SK-N-SH (cell line): ENCODE measurements around the gene PFKP. TPM values are rescaled to one million over a fixed set of nuclear protein-coding genes. Genes with fewer than 3 reads are reported as not detected.

Source experiments
- CTCF ChIA-PET: fragments of 300-600, 350-600 bp; formaldehyde crosslinking; extraction: SDS; loops from one replicate; lab custom pipeline; 2021; lab: Yijun Ruan, JAX
- POLR2A ChIA-PET: fragments of 350-600 bp; sonication (Branson Sonifier 250); formaldehyde crosslinking; extraction: SDS; loops from one replicate; lab custom pipeline; 2020; ENCODE audit warnings: antibody characterized with exemption, inconsistent platforms; lab: Yijun Ruan, JAX
- DNase-seq: peaks from one replicate; pipeline ENCODE4 v3.0.0; 2012
- H2AFZ ChIP-seq: fragments of 200-600 bp; sonication (generic); 2 replicates; pipeline ENCODE4 v1.8.1; 2016; ENCODE audit warnings: antibody characterized with exemption, mild to moderate bottlenecking, low read depth
- H3F3A ChIP-seq: fragments of 200-600 bp; sonication (generic); replicated peaks from 2 replicates; pipeline ENCODE3; 2016; ENCODE audit warnings: antibody characterized with exemption, mild to moderate bottlenecking; ENCODE audit not compliant: insufficient read depth
- H3K27ac ChIP-seq, 2 experiments: fragments of 200-500 bp in 1 of 2; fragments of 200-600 bp in 1 of 2; sonication (Bioruptor generic) in 1 of 2; sonication (generic), shearing (Covaris generic) in 1 of 2; 2 replicates each; pipeline versions ENCODE4 v1.5.1 to v1.6.1; 2014 to 2016; ENCODE audit warnings: low read depth in 2 of 2, inconsistent platforms in 1 of 2, low read length in 1 of 2, mild to moderate bottlenecking in 1 of 2, mixed read lengths in 1 of 2
- H3K27me3 ChIP-seq: fragments of 200-600 bp; sonication (generic), shearing (Covaris generic); 2 replicates; pipeline ENCODE4 v1.6.1; 2016; ENCODE audit warnings: mixed run types; ENCODE audit not compliant: insufficient read depth
- H3K36me3 ChIP-seq, 2 experiments: fragments of 200-500 bp in 1 of 2; fragments of 200-600 bp in 1 of 2; sonication (Bioruptor generic) in 1 of 2; sonication (generic) in 1 of 2; replicated peaks in 1 of 2; 2 replicates each; pipeline versions ENCODE3 to v1.5.1; 2014 to 2016; ENCODE audit warnings: low read length in 1 of 2, mild to moderate bottlenecking in 1 of 2; ENCODE audit not compliant: insufficient read depth in 2 of 2, control insufficient read depth in 1 of 2
- H3K4me1 ChIP-seq, 2 experiments: fragments of 200-500 bp in 1 of 2; fragments of 200-600 bp in 1 of 2; sonication (Bioruptor generic) in 1 of 2; sonication (generic), shearing (Covaris generic) in 1 of 2; 2 replicates each; pipeline versions ENCODE4 v1.5.1 to v1.6.1; 2014 to 2016; ENCODE audit warnings: low read depth in 1 of 2, low read length in 1 of 2, mixed run types in 1 of 2; ENCODE audit not compliant: insufficient read depth in 2 of 2, control insufficient read depth in 1 of 2
- H3K4me2 ChIP-seq: fragments of 200-600 bp; sonication (generic), shearing (Covaris generic); 2 replicates; pipeline ENCODE4 v1.6.1; 2017; ENCODE audit warnings: mixed run types
- H3K4me3 ChIP-seq, 2 experiments: fragments of 200-500 bp in 1 of 2; fragments of 200-600 bp in 1 of 2; sonication (Bioruptor generic) in 1 of 2; sonication (generic), shearing (Covaris generic) in 1 of 2; 2 replicates each; pipeline versions ENCODE4 v1.5.1 to v1.8.1; 2014 to 2016; ENCODE audit warnings: low read depth in 2 of 2, inconsistent platforms in 1 of 2, low read length in 1 of 2, mild to moderate bottlenecking in 1 of 2, mixed read lengths in 1 of 2, moderate library complexity in 1 of 2
- H3K79me2 ChIP-seq: fragments of 200-600 bp; sonication (generic); 2 replicates; pipeline ENCODE4 v1.8.1; 2017; ENCODE audit warnings: mild to moderate bottlenecking; ENCODE audit not compliant: insufficient read depth
- H3K9ac ChIP-seq: fragments of 200-600 bp; sonication (generic); 2 replicates; pipeline ENCODE4 v1.6.1; 2017; ENCODE audit warnings: mixed run types
- H3K9me2 ChIP-seq: fragments of 200-600 bp; sonication (generic); 2 replicates; pipeline ENCODE4 v1.6.1; 2017; ENCODE audit warnings: mixed run types
- H3K9me3 ChIP-seq: fragments of 200-600 bp; sonication (generic); 2 replicates; pipeline ENCODE4 v1.6.1; 2017; ENCODE audit warnings: mixed run types, mild to moderate bottlenecking, moderate library complexity
- H4K20me1 ChIP-seq: fragments of 200-600 bp; sonication (generic); 2 replicates; pipeline ENCODE4 v1.6.1; 2017; ENCODE audit warnings: mild to moderate bottlenecking, mixed run types; ENCODE audit not compliant: insufficient read depth
- CTCF ChIP-seq: fragments of 200-600 bp; sonication (generic); IDR thresholded peaks from 2 replicates; pipeline ENCODE4 v1.6.1; 2017; ENCODE audit warnings: antibody characterized with exemption, mild to moderate bottlenecking, moderate library complexity
- EP300 ChIP-seq, 2 experiments: IDR thresholded peaks; 2 replicates each; pipeline versions ENCODE4 v1.4.0 to v1.6.1; 2012; ENCODE audit warnings: borderline replicate concordance in 1 of 2, low read depth in 1 of 2, low read length in 1 of 2
- EZH2phosphoT487 ChIP-seq: fragments of 200-600 bp; sonication (generic); IDR thresholded peaks from 2 replicates; pipeline ENCODE4 v1.6.1; 2017; ENCODE audit warnings: low read depth, mixed run types, mild to moderate bottlenecking, antibody characterized with exemption, moderate library complexity, borderline replicate concordance
- FOXM1 ChIP-seq: IDR thresholded peaks from 2 replicates; pipeline ENCODE4 v1.4.0; 2012; ENCODE audit warnings: low read depth, mild to moderate bottlenecking
- GATA2 ChIP-seq: sonication (generic); formaldehyde crosslinking; IDR thresholded peaks from 2 replicates; pipeline ENCODE4 v1.5.0; 2020; ENCODE audit warnings: mild to moderate bottlenecking, missing genetic modification reagents
- MEF2A ChIP-seq: IDR thresholded peaks from 2 replicates; pipeline ENCODE4 v1.4.0; 2012; ENCODE audit warnings: low read depth, borderline replicate concordance
- MXI1 ChIP-seq: IDR thresholded peaks from 2 replicates; pipeline ENCODE4 v1.6.1; 2012; ENCODE audit warnings: mild to moderate bottlenecking, low read depth, low read length, improper control_type of control experiment
- NFIC ChIP-seq: IDR thresholded peaks from 2 replicates; pipeline ENCODE4 v1.4.0; 2012; ENCODE audit warnings: borderline replicate concordance
- NRF1 ChIP-seq: IDR thresholded peaks from 2 replicates; pipeline ENCODE4 v1.6.1; 2012; ENCODE audit warnings: low read depth, mild to moderate bottlenecking, low read length
- PBX3 ChIP-seq: IDR thresholded peaks from 2 replicates; pipeline ENCODE4; 2012
- POLR2AphosphoS5 ChIP-seq: IDR thresholded peaks from 2 replicates; pipeline ENCODE4 v1.6.1; 2012; ENCODE audit warnings: low read depth, low read length
- RAD21 ChIP-seq: IDR thresholded peaks from 2 replicates; pipeline ENCODE4 v1.6.1; 2012; ENCODE audit warnings: mild to moderate bottlenecking, low read length
- RFX5 ChIP-seq: IDR thresholded peaks from 2 replicates; pipeline ENCODE4 v1.6.1; 2012; ENCODE audit warnings: mild to moderate bottlenecking, improper control_type of control experiment, low read length
- RXRA ChIP-seq: IDR thresholded peaks from 2 replicates; pipeline ENCODE4 v1.4.0; 2012; ENCODE audit warnings: low read depth, mild to moderate bottlenecking, borderline replicate concordance
- TCF12 ChIP-seq: IDR thresholded peaks from 2 replicates; pipeline ENCODE4 v1.4.0; 2012
- TEAD4 ChIP-seq: IDR thresholded peaks from 2 replicates; pipeline ENCODE4 v1.4.0; 2012; ENCODE audit warnings: mild to moderate bottlenecking, borderline replicate concordance; ENCODE audit not compliant: insufficient read depth
- YY1 ChIP-seq: IDR thresholded peaks from 2 replicates; pipeline ENCODE4 v1.4.0; 2012; ENCODE audit warnings: low read depth, mild to moderate bottlenecking
- WGBS: methylation state at CpG from one replicate; pipeline ENCODE4 v1.1.6; 2017; ENCODE audit warnings: low lambda C conversion rate; 5-methylcytosine and 5-hydroxymethylcytosine counted together
- polyA plus RNA-seq, 3 experiments: library from polyadenylated mRNA; depleted of rRNA; stranded (reverse); fragments of >200 nt; gene quantifications; 2 replicates each; pipeline ENCODE4 v1.2.3, GENCODE V29; 2012
- TF ChIP-seq, protein P1 (sequence below): IDR thresholded peaks from 2 replicates; pipeline ENCODE4 v1.4.0; 2012; ENCODE audit warnings: low read depth, borderline replicate concordance
- TF ChIP-seq, protein P2 (sequence below): IDR thresholded peaks from 2 replicates; pipeline ENCODE4 v1.4.0; 2012; ENCODE audit warnings: low read depth

Gene PFKP
- polyA plus RNA-seq, 1 of the 3 experiments (the other 2 are of a cell fraction), result 175 TPM

- Histone ChIP-seq H3F3A (no peaks in the 10 kb centered on the region), H2AFZ (no peak overlapping the region), H3K9me3 (no peaks in the 10 kb centered on the region), H3K4me3 (no peak overlapping the region), H3K4me2 (no peak overlapping the region), H3K4me1 (0 out of 4 replicates have a peak, but pooled peaks cover 0 to 4% of the 10 kb centered on the region in 2 experiments), H3K27ac (no peak overlapping the region), H4K20me1 (no peaks in the 10 kb centered on the region), H3K79me2 (no peaks in the 10 kb centered on the region), H3K9ac (no peak overlapping the region), H3K9me2 (no peaks in the 10 kb centered on the region), H3K27me3 (no peaks in the 10 kb centered on the region), H3K36me3 (no peaks in the 10 kb centered on the region)
- TF ChIP-seq RXRA (no peak), CTCF (no peak), POLR2AphosphoS5 (no peak), YY1 (no peak), TEAD4 (no peak), NRF1 (no peak), MXI1 (no peak), TCF12 (no peak), MEF2A (no peak), PBX3 (no peak)
- TF ChIP-seq, protein P1, sequence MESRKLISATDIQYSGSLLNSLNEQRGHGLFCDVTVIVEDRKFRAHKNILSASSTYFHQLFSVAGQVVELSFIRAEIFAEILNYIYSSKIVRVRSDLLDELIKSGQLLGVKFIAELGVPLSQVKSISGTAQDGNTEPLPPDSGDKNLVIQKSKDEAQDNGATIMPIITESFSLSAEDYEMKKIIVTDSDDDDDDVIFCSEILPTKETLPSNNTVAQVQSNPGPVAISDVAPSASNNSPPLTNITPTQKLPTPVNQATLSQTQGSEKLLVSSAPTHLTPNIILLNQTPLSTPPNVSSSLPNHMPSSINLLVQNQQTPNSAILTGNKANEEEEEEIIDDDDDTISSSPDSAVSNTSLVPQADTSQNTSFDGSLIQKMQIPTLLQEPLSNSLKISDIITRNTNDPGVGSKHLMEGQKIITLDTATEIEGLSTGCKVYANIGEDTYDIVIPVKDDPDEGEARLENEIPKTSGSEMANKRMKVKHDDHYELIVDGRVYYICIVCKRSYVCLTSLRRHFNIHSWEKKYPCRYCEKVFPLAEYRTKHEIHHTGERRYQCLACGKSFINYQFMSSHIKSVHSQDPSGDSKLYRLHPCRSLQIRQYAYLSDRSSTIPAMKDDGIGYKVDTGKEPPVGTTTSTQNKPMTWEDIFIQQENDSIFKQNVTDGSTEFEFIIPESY, result no peak
- TF ChIP-seq, protein P2, sequence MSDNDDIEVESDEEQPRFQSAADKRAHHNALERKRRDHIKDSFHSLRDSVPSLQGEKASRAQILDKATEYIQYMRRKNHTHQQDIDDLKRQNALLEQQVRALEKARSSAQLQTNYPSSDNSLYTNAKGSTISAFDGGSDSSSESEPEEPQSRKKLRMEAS, result no peak
- CTCF ChIA-PET, result interaction anchor here (0.9 kb wide), 1 partner anchor 16 kb away, joined by 4 read pairs; no protein-coding TSS in a partner anchor
- no peak for DNase-seq
- 80% methylated on average over 8 of the region's 8 CpGs for WGBS
- POLR2A ChIA-PET, result no interaction called here
Observed at GRCh38 chr10:3059974-3060373, 7.4 kb upstream of the PFKP start.

DNA sequence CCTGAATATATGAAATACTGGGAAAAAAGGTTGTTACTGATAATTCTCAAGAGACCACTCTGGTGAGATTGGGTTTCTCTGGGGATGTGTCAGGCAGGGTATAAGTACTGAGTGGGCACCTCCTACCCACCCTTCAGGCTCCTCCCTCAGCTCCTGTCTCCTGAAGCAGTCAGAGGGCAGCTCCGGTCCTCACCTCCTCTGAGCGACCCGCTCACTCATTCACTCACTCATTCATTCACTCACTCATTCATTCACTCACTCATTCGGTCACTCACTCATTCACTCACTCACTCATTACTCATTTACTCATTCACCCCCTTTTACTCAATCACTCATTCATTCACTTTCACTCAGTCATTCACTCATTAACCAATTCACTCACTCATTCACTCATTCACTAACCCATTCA is 6.9 kb upstream of the PFKP start:
- no peaks in the 10 kb centered on the region for H3K27me3 ChIP-seq
- no peak overlapping the region for H3K9ac ChIP-seq
- no peaks in the 10 kb centered on the region for H3K36me3 ChIP-seq
- H4K20me1 ChIP-seq, result no peaks in the 10 kb centered on the region
- no peak overlapping the region for H3K27ac ChIP-seq
- H3K4me3 ChIP-seq, result no peak overlapping the region
- no peak overlapping the region for H2AFZ ChIP-seq
- H3K4me1 ChIP-seq, result no peaks in the 10 kb centered on the region
- no peaks in the 10 kb centered on the region for H3F3A ChIP-seq
- H3K9me2 ChIP-seq, result no peaks in the 10 kb centered on the region
- H3K9me3 ChIP-seq, result no peaks in the 10 kb centered on the region
- H3K4me2 ChIP-seq, result no peak overlapping the region
- CTCF ChIA-PET, result no interaction called here
- H3K79me2 ChIP-seq, result no peaks in the 10 kb centered on the region
- WGBS, result 88% methylated on average over 4 of the region's 4 CpGs
- no peak for DNase-seq
- POLR2A ChIA-PET, result no interaction called here
- TF ChIP-seq RFX5 (no peak), RAD21 (no peak), NFIC (no peak), EZH2phosphoT487 (no peak), CTCF (no peak), YY1 (no peak), EP300 (IDR thresholded peaks at IDR 0.05; ENCODE audit: borderline replicate concordance in 1 of 2, low read depth in 1 of 2, low read length in 1 of 2) (no peak), GATA2 (CRISPR knock-in tag) (no peak), FOXM1 (no peak), NRF1 (no peak)
- TF ChIP-seq, protein P1, result no peak
